ENCODE results near the gene ESPNL. TPM values are rescaled to one million over a fixed set of nuclear protein-coding genes. Genes with fewer than 3 reads are reported as not detected.

The ESPNL gene
- total and polyA plus RNA-seq, 10 donors = 0.65 to 6.2 (median 1.7) TPM

- intact Hi-C loops (cut with DNase I; ENCODE audit: low total_unique reads) = no loop called here
- 86 to 91% (median 89%) methylated on average over 7 to 14 of the region's 14 CpGs for WGBS, 5 donors
- no peaks in the 10 kb centered on the region for H3K36me3 ChIP-seq
- H3K4me1 ChIP-seq = peaks cover 18 to 53% (median 41%) of the 10 kb centered on the region in 6 donors
- TF ChIP-seq, protein P1, sequence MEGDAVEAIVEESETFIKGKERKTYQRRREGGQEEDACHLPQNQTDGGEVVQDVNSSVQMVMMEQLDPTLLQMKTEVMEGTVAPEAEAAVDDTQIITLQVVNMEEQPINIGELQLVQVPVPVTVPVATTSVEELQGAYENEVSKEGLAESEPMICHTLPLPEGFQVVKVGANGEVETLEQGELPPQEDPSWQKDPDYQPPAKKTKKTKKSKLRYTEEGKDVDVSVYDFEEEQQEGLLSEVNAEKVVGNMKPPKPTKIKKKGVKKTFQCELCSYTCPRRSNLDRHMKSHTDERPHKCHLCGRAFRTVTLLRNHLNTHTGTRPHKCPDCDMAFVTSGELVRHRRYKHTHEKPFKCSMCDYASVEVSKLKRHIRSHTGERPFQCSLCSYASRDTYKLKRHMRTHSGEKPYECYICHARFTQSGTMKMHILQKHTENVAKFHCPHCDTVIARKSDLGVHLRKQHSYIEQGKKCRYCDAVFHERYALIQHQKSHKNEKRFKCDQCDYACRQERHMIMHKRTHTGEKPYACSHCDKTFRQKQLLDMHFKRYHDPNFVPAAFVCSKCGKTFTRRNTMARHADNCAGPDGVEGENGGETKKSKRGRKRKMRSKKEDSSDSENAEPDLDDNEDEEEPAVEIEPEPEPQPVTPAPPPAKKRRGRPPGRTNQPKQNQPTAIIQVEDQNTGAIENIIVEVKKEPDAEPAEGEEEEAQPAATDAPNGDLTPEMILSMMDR (IDR thresholded peaks at IDR 0.05 in 8 of 11, conservative IDR thresholded peaks at IDR 0.05 in 3 of 11) = no peak
- no peak overlapping the region for H3K27ac ChIP-seq
- no peaks in the 10 kb centered on the region for H3K9me3 ChIP-seq
- no peaks in the 10 kb centered on the region for H3K27me3 ChIP-seq (replicated peaks in 1 of 7)
- no peak overlapping the region for H3K4me3 ChIP-seq
- peak; percentile 69 for DNase-seq
Measured at GRCh38 chr2:238104226-238104690, 4.1 kb downstream of the ESPNL start.

DNA sequence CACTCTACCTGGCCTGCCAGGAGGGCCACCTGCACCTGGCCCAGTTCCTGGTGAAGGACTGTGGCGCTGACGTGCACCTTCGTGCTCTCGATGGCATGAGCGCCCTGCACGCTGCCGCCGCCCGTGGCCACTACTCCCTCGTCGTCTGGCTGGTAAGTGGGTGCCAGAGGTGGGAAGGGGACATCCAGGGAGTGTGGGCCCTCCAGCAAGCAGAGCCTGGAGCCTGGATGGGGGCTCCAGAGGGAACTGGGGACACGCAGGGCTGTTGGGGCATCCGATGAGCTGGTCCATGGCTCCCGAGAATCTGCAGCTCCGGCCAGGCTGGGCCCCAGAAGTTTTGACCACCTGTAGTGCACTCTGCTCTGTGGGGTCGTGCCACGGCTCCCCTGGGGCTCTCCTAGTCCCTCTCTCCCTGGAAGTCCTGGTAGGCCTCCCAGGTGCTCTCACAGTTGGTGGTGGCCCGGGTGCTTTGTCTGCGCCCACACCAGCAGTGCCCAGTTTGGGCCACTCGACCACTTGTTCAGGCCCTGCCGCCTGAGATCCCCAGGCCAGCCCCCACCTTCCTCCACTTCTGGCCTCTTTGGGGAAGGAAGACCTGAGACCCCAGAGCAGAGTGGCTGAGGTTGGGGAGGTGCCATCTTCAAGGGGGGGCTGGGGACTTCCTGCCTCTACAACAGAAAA lies 4.7 kb downstream of the ESPNL start:
- no peaks in the 10 kb centered on the region for H3K9me3 ChIP-seq
- TF ChIP-seq POLR2A (IDR thresholded peaks at IDR 0.05) (no peak), POLR2AphosphoS5 (IDR thresholded peaks at IDR 0.05) (no peak)
- TF ChIP-seq, protein P1 (IDR thresholded peaks at IDR 0.05 in 8 of 11, conservative IDR thresholded peaks at IDR 0.05 in 3 of 11) = no peak
- no peak overlapping the region for H3K4me3 ChIP-seq
- H3K27me3 ChIP-seq (replicated peaks in 1 of 7) = no peaks in the 10 kb centered on the region
- peak; percentile 74 for DNase-seq
- 77 to 92% (median 92%) methylated on average over 7 to 21 of the region's 21 CpGs for WGBS, 5 donors
- no peaks in the 10 kb centered on the region for H3K36me3 ChIP-seq
- intact Hi-C loops (cut with DNase I; ENCODE audit: low total_unique reads) = no loop called here
- H3K27ac ChIP-seq = no peak overlapping the region
- H3K4me1 ChIP-seq = peaks cover 15 to 50% (median 38%) of the 10 kb centered on the region in 6 donors

DNA sequence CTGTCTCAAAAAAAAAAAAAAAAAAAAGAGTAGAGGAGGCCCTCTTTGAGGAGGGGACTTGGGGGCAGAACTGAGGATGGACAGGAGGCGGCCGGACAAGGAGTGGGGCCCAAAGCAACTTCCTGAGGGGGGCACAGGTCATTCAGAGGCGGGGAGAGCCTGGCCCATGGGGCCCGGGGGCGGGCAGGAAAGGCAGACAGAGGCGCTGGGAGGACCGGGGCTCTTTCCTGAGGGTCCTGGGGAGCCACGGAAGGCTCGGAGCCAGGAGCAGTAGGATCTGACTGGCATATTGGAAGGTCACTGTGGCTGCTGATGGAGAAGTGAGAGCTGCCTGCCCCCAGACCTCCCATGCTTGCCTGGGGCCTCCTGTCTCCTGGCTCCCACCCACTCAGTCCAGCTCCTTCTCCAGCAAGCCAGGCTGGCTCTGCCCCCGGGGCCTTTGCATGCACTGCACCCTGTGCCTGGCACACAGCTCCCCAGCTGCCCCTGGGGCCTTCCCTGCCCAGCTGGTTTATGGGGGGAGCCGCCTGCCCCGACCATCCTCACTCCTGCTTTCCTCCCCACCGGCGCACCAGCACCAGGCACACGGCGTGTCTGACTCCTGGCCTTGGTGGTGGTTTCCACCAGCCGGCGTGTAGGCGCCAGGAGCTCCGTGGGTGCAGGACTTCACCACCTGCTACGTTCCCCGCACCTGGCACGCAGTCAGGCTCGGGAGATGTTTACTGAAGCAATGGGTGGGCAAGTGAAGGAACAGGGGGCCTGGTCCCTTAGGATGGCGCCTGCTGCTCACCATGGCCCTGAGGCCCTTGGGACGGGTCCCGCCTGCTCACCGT lies 5.6 kb downstream of the ESPNL start:
- WGBS, 5 donors = 87 to 89% (median 89%) methylated on average over 21 to 28 of the region's 28 CpGs
- intact Hi-C loops (cut with DNase I; ENCODE audit: low total_unique reads) = no loop called here
- H3K4me1 ChIP-seq = peaks cover 15 to 41% (median 32%) of the 10 kb centered on the region in 6 donors

More for the DNA sequence above, 5.6 kb downstream of the ESPNL start:
- Histone ChIP-seq H3K27ac (no peak overlapping the region), H3K4me3 (no peak overlapping the region), H3K36me3 (no peaks in the 10 kb centered on the region), H3K27me3 (replicated peaks in 1 of 7) (no peaks in the 10 kb centered on the region), H3K9me3 (peaks cover 0 to 1% (median 0%) of the 10 kb centered on the region in 8 donors)
- DNase-seq = peak; percentile 77
- TF ChIP-seq POLR2AphosphoS5 (IDR thresholded peaks at IDR 0.05) (no peak), POLR2A (IDR thresholded peaks at IDR 0.05) (no peak)
- TF ChIP-seq, protein P1 (IDR thresholded peaks at IDR 0.05 in 8 of 11, conservative IDR thresholded peaks at IDR 0.05 in 3 of 11) = no peak

Measured in spleen (tissue), 11 donors.